SK-N-DZ (cell line): Measurements from ENCODE around the gene CHRNG. TPM values are rescaled to one million over a fixed set of nuclear protein-coding genes. Genes with fewer than 3 reads are reported as not detected.

Experiments
- DNase-seq: peaks from one replicate; pipeline ENCODE4 v3.0.0-alpha.2; 2015; ENCODE audit warnings: low spot score
- polyA plus RNA-seq, 2 experiments: library from polyadenylated mRNA; depleted of rRNA; stranded (reverse); fragments of >200 nt; gene quantifications; 2 replicates each; pipeline ENCODE4 v1.2.3, GENCODE V29; 2014

The CHRNG gene, protein sequence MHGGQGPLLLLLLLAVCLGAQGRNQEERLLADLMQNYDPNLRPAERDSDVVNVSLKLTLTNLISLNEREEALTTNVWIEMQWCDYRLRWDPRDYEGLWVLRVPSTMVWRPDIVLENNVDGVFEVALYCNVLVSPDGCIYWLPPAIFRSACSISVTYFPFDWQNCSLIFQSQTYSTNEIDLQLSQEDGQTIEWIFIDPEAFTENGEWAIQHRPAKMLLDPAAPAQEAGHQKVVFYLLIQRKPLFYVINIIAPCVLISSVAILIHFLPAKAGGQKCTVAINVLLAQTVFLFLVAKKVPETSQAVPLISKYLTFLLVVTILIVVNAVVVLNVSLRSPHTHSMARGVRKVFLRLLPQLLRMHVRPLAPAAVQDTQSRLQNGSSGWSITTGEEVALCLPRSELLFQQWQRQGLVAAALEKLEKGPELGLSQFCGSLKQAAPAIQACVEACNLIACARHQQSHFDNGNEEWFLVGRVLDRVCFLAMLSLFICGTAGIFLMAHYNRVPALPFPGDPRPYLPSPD
- polyA plus RNA-seq (2014; cell fraction: cytosol; rRNA removed): 1.4 and 1.6 TPM in 2 replicates
- 4.8 and 5.4 TPM in 2 replicates for polyA plus RNA-seq (2014; cell fraction: nucleus; rRNA removed)

DNA sequence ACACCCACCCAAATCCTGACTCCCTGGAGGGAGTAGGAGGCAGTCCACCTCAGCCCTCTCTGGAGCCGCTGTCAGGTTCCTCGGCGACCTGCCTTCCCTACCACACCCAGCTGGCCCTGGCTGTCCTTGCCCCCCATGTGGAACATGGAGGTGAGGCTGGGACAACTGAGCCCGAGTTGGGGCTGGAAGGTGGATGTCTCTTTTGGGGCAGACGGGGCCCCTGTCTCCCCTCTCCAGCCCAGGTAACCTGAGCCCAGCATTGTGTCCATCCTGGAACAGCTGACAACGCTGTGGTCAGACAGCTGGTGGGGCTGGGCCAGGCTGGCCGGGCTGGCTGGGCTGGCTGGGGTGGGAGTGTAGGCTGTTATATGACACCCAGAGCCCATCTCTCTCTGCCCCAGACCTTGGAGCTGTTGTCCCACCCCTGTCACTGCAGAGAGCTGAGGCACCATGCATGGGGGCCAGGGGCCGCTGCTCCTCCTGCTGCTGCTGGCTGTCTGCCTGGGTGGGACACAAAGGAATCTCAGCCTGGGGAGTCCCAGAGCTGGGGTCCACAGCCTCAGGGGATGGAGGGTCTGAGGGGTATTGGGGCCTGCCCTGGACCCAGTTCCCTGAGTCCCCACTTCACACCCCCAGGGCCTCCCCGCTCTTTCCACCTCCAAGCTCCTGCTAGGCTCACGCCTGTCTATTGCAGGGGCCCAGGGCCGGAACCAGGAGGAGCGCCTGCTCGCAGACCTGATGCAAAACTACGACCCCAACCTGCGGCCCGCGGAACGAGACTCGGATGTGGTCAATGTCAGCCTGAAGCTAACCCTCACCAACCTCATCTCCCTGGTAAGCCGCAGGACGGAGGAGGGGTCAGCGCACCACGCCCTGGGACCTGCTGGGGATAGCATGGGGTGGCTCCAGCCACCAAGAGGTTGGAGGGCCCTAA is at the start of gene CHRNG:
Gene CHRNG (plus strand): TSS at position 395 of the 934 bp plus-strand sequence. CDS start 56 bp downstream, at position 451.
- peak; percentile 46 for DNase-seq

DNA sequence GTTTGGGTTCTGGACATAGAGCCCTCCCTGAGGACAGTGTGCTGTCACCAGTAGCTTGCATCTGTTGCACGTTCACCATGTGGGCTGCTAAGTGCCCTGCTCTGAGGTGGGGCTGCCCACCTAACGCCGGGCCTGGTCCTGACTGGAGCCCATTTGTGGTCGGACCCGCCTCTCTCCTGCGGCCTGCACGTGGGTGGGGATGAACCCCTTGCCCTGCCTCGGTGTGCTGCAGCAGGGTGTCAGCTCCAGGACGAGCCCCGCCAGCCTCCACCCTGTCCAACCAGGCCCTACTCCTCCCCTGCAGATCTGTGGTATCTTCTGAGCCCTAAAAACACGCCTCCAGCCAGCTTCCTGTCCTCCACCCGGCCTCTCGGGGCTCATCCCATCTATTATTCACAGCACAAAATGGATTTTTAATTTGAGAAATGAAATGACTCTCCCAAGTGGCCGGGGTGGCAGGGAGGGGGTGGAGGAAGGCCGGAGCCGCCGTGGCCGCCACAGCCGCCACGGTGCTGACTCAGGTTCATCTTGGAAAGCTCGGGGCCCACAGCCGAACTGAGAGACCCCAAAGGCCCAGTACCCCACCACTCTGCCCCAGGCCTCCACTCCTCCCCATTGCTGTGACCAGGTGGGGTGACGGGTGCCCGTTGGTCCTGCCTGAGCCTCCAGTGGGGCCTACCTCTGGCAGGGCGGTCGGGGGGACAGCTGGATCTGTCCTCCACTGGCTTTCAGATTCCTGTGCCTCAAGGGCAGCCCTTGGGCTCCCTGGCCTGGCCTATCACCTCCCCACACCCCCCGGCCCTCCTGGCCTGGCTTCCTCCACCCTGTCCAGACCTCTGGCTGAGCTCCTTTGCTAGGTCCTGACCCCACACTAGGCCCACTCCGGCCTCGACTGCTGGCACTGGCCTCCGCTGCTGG is 49.0 kb upstream of the CHRNG start:
- DNase-seq: no peak

GRCh38 chr2:232491139-232491780 is 48.2 kb upstream of the CHRNG start:
- DNase-seq: no peak

GRCh38 chr2:232492236-232492848 is 47.1 kb upstream of the CHRNG start:
- DNase-seq: no peak

- DNase-seq: no peak
Measured at GRCh38 chr2:232492963-232493700, 46.4 kb upstream of the CHRNG start.

- DNase-seq: no peak
Measured at GRCh38 chr2:232493701-232494474, 45.6 kb upstream of the CHRNG start.

- DNase-seq: no peak
Measured at GRCh38 chr2:232494542-232494941, 45.0 kb upstream of the CHRNG start.

DNA sequence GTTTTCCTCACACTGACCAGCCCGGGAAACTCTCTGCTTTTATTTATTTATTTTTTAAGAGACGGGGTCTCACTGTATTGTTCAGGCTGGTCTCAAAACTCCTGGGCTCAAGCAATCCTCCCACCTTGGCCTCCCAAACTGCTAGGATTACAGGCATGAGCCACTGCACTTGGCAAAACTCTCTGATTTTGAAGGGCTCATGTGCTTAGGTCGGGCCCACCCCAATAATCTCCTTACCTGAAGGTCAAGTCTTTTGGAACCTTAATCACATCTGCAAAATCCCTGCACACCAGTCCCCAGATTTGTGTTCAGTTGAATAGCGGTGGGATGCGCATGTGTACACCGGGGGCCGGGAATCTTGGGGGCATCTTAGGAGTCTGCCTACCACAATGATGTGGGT is 44.2 kb upstream of the CHRNG start:
- DNase-seq: no peak

DNA sequence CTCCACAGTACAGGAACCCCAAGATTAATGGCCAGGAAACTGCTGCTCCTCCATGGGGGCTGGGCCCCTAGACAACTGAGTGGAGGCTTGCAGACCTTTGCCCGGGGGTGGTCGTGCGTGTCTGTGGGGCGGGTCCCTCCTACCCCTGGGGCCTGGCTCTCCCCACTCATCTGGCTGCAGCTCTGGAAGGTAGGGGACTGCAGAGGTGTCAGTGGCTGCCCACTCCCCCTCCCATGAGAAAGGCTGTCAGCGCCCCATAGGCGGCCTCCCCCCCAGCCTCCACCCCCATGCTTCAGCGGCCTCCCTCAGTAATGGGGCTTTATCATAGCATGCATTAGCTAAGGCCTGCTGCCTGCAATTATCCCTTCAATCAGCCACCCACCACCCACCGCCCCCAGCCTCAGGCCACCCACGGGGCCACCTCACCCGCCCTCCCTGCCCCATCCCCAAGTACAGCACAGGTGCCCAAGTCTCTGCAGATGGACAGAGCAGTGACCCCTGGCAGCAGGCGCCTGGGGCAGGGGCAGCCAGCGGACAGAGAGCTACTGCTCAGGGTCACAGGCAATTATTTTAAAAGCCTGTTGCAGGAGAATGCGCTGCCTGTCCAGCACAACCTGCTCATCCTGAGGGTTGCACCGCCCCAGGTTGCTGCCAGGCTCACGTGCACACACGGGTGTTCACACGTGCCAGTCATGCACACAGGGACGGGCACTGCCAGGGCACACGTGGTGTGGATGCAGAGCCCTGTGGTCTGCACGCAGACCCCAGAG is 42.8 kb upstream of the CHRNG start:
- no peak for DNase-seq

DNA sequence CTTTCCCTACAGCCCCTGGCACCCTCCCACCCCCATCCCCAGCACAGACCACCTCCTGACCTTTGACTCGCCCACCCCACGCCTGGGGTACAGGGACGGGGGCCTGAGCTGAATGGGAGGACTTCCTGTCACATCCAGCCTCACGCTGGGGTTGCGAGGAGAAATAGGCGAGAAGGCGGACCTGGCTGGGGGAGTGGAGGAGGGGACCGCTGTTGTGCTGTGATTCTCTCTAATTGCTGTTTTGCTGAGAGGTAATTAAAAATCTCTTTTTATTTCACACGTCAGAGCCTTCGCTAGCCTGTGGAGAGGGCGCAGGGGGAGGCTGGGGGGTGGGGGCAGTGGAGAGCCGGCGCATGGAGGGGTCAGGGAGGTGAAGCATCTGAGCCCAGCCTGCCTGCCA is 42.1 kb upstream of the CHRNG start:
- DNase-seq: no peak

- DNase-seq: no peak
Measured at GRCh38 chr2:232498452-232498851, 41.0 kb upstream of the CHRNG start.

GRCh38 chr2:232501331-232501771 is 38.1 kb upstream of the CHRNG start:
- DNase-seq: no peak

- no peak for DNase-seq
Measured at GRCh38 chr2:232501794-232502390, 37.6 kb upstream of the CHRNG start.

GRCh38 chr2:232502511-232502910 is 37.0 kb upstream of the CHRNG start:
- DNase-seq: no peak

DNA sequence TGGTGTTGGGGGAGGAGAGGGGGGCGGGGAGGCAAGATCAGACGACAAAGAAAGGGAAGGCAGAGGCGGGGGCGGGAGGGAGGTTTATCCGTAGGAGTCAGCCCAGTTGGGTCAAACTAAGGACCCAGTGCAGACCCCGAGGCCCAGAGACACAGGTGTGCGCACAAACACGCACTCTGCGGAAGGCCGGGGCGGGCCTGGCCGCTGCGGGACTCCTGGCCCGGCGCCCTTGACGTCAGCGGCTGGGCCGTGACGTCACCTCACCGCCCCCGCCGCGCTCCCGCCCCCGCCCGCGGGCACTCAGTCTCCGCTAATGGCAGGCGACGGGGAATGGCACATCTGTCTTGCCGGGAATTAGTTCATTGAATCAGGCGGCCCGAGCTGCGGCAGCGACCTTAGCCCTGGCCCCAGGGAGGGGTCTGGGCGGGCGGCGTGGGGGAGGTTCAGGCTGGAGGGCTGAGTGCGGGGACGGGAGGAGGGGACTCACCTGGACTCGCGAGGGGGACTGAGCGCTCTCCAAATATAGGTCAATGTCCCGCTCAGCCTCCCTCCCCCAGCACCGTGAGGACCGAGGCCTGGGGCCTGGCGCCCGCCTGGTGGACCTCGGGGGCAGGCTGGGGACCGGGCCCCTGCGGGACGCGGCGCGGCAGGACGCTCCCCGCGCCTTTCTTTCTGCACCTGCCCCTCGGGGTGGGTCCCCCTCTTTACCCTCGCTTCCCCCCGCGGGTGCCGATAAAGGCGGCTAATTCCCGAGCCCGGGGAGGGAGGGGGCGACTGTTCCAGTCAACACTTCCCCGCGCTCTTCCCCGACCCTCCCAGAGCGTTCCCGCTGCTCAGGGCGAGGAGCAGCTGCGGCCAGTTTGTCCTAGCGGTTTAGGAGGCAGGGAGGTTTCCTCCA is 36.3 kb upstream of the CHRNG start:
- DNase-seq: peak; percentile 37

GRCh38 chr2:232503809-232504323 is 35.6 kb upstream of the CHRNG start:
- DNase-seq: no peak
